DOHH2 (cell line): ENCODE results near the gene EHMT2.
A peak's percentile ranks its signal among the peaks of the same experiment; 100 is the strongest.

ENCODE experiments used
- H3F3A ChIP-seq: fragments of 200-600 bp; sonication (generic), shearing (Covaris generic); 2 replicates; pipeline ENCODE4 v1.6.0; 2016; ENCODE audit warnings: antibody characterized with exemption, mild to moderate bottlenecking; ENCODE audit not compliant: control insufficient read depth, insufficient read depth
- H3K27ac ChIP-seq: fragments of 200-600 bp; sonication (generic); 2 replicates; pipeline ENCODE4 v1.5.1; 2014; ENCODE audit warnings: low read depth, mild to moderate bottlenecking, low read length, moderate library complexity
- H3K27me3 ChIP-seq: fragments of 200-600 bp; sonication (generic); 2 replicates; pipeline ENCODE4 v1.6.1; 2014; ENCODE audit warnings: mild to moderate bottlenecking, low read length, mixed read lengths; ENCODE audit not compliant: control insufficient read depth
- H3K36me3 ChIP-seq: fragments of 200-600 bp; sonication (generic); 2 replicates; pipeline ENCODE4 v1.6.1; 2014; ENCODE audit warnings: mild to moderate bottlenecking, low read length, moderate library complexity, mixed read lengths; ENCODE audit not compliant: control insufficient read depth
- H3K4me1 ChIP-seq: fragments of 200-600 bp; sonication (generic); 2 replicates; pipeline ENCODE4 v1.6.1; 2014; ENCODE audit warnings: mild to moderate bottlenecking, low read length, mixed read lengths; ENCODE audit not compliant: control insufficient read depth
- H3K4me2 ChIP-seq: fragments of 200-600 bp; sonication (generic); 2 replicates; pipeline ENCODE4 v1.6.0; 2014; ENCODE audit warnings: mild to moderate bottlenecking, low read length, moderate library complexity
- H3K4me3 ChIP-seq: fragments of 200-600 bp; sonication (generic); 2 replicates; pipeline ENCODE4 v1.5.1; 2014; ENCODE audit warnings: mild to moderate bottlenecking, low read length, mixed read lengths
- H3K79me2 ChIP-seq: fragments of 200-600 bp; sonication (generic); 2 replicates; pipeline ENCODE4 v1.6.1; 2014; ENCODE audit warnings: mild to moderate bottlenecking, low read length, mixed read lengths; ENCODE audit not compliant: control insufficient read depth
- H3K9me2 ChIP-seq: fragments of 200-600 bp; sonication (generic); replicated peaks from 2 replicates; pipeline ENCODE4 v1.6.1; 2014; ENCODE audit warnings: mild to moderate bottlenecking, low read length, mixed read lengths; ENCODE audit not compliant: control insufficient read depth
- H3K9me3 ChIP-seq: fragments of 200-600 bp; sonication (generic); 2 replicates; pipeline ENCODE4 v1.6.1; 2014; ENCODE audit warnings: antibody characterized with exemption, low read length, mixed read lengths; ENCODE audit not compliant: control insufficient read depth, insufficient read depth
- H4K20me1 ChIP-seq: fragments of 200-600 bp; sonication (generic); 2 replicates; pipeline ENCODE4 v1.6.0; 2014; ENCODE audit warnings: low read depth, mild to moderate bottlenecking, antibody characterized with exemption, low read length, moderate library complexity; ENCODE audit not compliant: control insufficient read depth, insufficient read depth
- EZH2phosphoT487 ChIP-seq: fragments of 200-600 bp; sonication (generic); IDR thresholded peaks from 2 replicates; pipeline ENCODE4 v1.6.1; 2017; ENCODE audit warnings: borderline replicate concordance, mild to moderate bottlenecking, antibody characterized with exemption, low read length, moderate library complexity, mixed read lengths
- TF ChIP-seq, protein P1 (sequence below): fragments of 200-600 bp; sonication (generic); IDR thresholded peaks from one replicate; pipeline ENCODE4 v1.5.1; 2014; ENCODE audit warnings: antibody characterized with exemption, mild to moderate bottlenecking, low read depth, low read length; ENCODE audit not compliant: poor library complexity, severe bottlenecking

Gene EHMT2

DNA sequence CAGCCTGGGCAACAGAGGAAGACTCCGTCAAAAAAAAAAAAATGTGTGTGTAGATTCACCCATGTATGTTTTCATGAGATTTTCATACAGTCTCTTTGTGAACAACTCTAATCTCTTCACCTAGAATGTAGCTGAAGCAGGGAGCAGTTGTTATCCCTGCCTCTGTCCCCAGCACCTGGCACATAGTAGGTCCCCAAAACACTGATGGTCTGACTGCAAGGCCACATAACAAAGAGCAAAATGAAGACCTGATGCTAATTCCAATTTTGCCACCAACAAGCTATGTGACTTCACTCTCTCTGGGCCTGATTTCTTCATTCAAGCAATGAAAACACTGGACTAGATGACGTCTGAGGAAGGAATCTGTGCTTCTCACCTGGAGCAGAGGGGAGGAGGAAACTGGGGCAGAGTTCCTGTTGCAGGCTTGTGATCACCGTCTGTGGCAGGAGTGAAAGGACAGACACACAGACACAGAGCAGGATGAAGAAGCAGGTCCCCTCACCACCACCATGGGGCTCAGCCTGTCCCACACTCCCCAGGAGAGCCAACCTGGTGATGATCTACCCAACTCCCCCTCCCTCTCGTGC lies 23.3 kb downstream of the EHMT2 start:
- Histone ChIP-seq H3K4me3 (no peak overlapping the region), H3K9me2 (no peaks in the 10 kb centered on the region), H3K9me3 (no peaks in the 10 kb centered on the region), H4K20me1 (no peaks in the 10 kb centered on the region), H3K79me2 (no peaks in the 10 kb centered on the region), H3K36me3 (no peaks in the 10 kb centered on the region), H3K27ac (no peak overlapping the region), H3K27me3 (peaks cover 3% of the 10 kb centered on the region), H3F3A (no peaks in the 10 kb centered on the region), H3K4me2 (no peak overlapping the region), H3K4me1 (peaks cover 11% of the 10 kb centered on the region)
- no peak for TF ChIP-seq EZH2phosphoT487
- TF ChIP-seq, protein P1, sequence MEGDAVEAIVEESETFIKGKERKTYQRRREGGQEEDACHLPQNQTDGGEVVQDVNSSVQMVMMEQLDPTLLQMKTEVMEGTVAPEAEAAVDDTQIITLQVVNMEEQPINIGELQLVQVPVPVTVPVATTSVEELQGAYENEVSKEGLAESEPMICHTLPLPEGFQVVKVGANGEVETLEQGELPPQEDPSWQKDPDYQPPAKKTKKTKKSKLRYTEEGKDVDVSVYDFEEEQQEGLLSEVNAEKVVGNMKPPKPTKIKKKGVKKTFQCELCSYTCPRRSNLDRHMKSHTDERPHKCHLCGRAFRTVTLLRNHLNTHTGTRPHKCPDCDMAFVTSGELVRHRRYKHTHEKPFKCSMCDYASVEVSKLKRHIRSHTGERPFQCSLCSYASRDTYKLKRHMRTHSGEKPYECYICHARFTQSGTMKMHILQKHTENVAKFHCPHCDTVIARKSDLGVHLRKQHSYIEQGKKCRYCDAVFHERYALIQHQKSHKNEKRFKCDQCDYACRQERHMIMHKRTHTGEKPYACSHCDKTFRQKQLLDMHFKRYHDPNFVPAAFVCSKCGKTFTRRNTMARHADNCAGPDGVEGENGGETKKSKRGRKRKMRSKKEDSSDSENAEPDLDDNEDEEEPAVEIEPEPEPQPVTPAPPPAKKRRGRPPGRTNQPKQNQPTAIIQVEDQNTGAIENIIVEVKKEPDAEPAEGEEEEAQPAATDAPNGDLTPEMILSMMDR = no peak

DNA sequence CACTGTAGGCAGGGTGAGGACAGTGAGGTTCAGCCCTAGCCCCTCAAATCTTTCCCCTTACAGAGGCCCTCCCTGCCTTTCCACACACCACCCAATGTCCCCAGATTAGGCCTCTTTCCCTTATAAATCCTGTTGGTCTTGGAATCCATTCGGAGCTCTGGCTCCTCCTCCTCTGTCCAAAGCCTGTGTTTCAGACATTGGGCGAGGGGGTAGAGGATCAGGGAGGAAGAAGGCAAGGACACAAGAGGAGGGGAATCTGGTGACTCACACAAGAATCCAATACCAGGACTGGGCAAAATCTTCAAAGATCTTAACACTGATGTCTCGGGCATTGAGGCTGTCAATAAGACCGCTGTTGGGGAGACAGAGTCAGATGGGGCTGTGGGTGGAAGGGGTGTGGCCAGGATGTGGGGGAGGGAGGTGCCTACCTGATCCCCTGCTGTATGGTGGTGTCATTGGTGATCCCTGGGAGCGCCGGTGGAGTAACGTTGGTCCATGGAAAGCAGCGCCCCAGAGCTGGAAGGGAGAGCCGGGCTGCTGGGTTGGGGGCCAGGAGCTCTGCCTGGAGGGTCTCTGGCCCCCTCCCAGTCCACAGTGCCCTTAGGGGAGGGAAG lies 26.3 kb downstream of the EHMT2 start:
- H3K4me2 ChIP-seq = no peak overlapping the region
- H3K36me3 ChIP-seq = no peaks in the 10 kb centered on the region
- peaks cover 14% of the 10 kb centered on the region for H3K4me1 ChIP-seq
- H3K27ac ChIP-seq = no peak overlapping the region
- H3F3A ChIP-seq = no peaks in the 10 kb centered on the region
- no peak for TF ChIP-seq EZH2phosphoT487
- TF ChIP-seq, protein P1 = no peak
- no peaks in the 10 kb centered on the region for H3K9me2 ChIP-seq
- H4K20me1 ChIP-seq = no peaks in the 10 kb centered on the region
- H3K4me3 ChIP-seq = no peak overlapping the region
- peaks cover 14% of the 10 kb centered on the region for H3K27me3 ChIP-seq
- no peaks in the 10 kb centered on the region for H3K9me3 ChIP-seq
- H3K79me2 ChIP-seq = no peaks in the 10 kb centered on the region

DNA sequence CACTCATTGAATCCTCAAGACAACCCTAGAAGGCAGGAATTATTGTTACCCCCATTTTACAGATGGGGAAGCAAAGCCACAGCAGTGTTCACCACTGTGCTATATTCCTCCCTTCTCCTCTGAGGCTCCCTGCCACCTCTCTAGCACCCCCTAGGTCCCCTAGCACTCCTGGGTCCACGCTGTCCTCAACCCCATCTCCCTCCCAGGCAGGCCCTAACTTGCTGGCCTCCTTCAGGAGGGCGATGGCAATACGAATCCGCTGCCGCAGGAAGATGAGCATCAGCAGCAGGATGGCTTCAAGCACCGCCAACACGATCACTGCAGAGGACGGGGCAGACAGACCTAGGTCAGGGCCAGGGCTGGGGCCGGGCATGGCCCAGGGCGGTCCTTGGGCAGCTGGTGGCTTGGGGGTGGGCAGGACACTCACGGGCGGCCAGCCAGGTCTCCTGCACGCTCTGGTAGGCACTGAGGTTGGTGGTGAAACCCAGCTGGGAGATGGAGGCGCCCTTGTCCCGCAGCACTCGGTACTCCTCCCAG lies 27.0 kb downstream of the EHMT2 start:
- Histone ChIP-seq H4K20me1 (no peaks in the 10 kb centered on the region), H3K9me3 (no peaks in the 10 kb centered on the region), H3K27ac (no peak overlapping the region), H3F3A (no peaks in the 10 kb centered on the region), H3K4me3 (no peak overlapping the region), H3K4me1 (peaks cover 14% of the 10 kb centered on the region), H3K27me3 (peaks cover 14% of the 10 kb centered on the region), H3K4me2 (no peak overlapping the region), H3K36me3 (no peaks in the 10 kb centered on the region), H3K9me2 (no peaks in the 10 kb centered on the region), H3K79me2 (no peaks in the 10 kb centered on the region)
- TF ChIP-seq EZH2phosphoT487 = no peak
- TF ChIP-seq, protein P1 = peak; percentile 49
